Mesothelial cell of epicardium (in vitro differentiated cells): Measurements from ENCODE around the gene SKIC8. TPM values are rescaled to one million over a fixed set of nuclear protein-coding genes. Genes with fewer than 3 reads are reported as not detected.

Experiments
- DNase-seq, 2 experiments: peaks; one replicate each; pipeline ENCODE4 v3.0.0; 2021; ENCODE audit warnings: low spot score in 2 of 2; ENCODE audit not compliant: unreplicated experiment in 2 of 2
- H3K27ac Mint-ChIP-seq: 2 replicates; pipeline ENCODE4 v1.8.0; 2021; ENCODE audit warnings: mixed read lengths
- H3K27me3 Mint-ChIP-seq: 2 replicates; pipeline ENCODE4 v1.8.0; 2021; ENCODE audit warnings: low read depth, mixed read lengths
- H3K36me3 Mint-ChIP-seq: 2 replicates; pipeline ENCODE4 v1.8.0; 2021; ENCODE audit warnings: mixed read lengths
- H3K4me1 Mint-ChIP-seq: 2 replicates; pipeline ENCODE4 v1.8.0; 2021; ENCODE audit warnings: mixed read lengths
- H3K4me3 Mint-ChIP-seq: 2 replicates; pipeline ENCODE4 v1.8.0; 2021; ENCODE audit warnings: mild to moderate bottlenecking, moderate library complexity, mixed read lengths
- H3K9me3 Mint-ChIP-seq: 2 replicates; pipeline ENCODE4 v1.8.0; 2021; ENCODE audit warnings: mixed read lengths
- CTCF ChIP-seq: fragments of 200-600 bp; sonication (generic); IDR thresholded peaks from one replicate; pipeline ENCODE4 v1.5.0; 2021; ENCODE audit warnings: antibody characterized with exemption; ENCODE audit not compliant: unreplicated experiment
- total RNA-seq: library from RNA; stranded (reverse); gene quantifications from 3 replicates; pipeline ENCODE4 v1.2.1, GENCODE V29; 2021

The SKIC8 gene
- total RNA-seq, 1 donor from 2014 or later, result 55.1 TPM

- DNase-seq, result no peak
- Mint-ChIP-seq H3K4me3 (no peak overlapping the region), H3K27ac (no peak overlapping the region), H3K4me1 (peaks cover 18% of the 10 kb centered on the region), H3K27me3 (peaks cover 45% of the 10 kb centered on the region), H3K36me3 (no peaks in the 10 kb centered on the region), H3K9me3 (no peaks in the 10 kb centered on the region)
- TF ChIP-seq CTCF, result no peak
These were observed 36.6 kb upstream of the SKIC8 start for GRCh38 chr15:78335985-78336384.

GRCh38 chr15:78334845-78335244 is 35.4 kb upstream of the SKIC8 start:
- Mint-ChIP-seq H3K9me3 (no peaks in the 10 kb centered on the region), H3K4me3 (no peak overlapping the region), H3K27ac (no peak overlapping the region), H3K27me3 (peaks cover 34% of the 10 kb centered on the region), H3K4me1 (peaks cover 9% of the 10 kb centered on the region), H3K36me3 (no peaks in the 10 kb centered on the region)
- no peak for DNase-seq
- no peak for TF ChIP-seq CTCF

- Mint-ChIP-seq H3K27ac (no peak overlapping the region), H3K36me3 (no peaks in the 10 kb centered on the region), H3K4me3 (no peak overlapping the region), H3K4me1 (peaks cover 12% of the 10 kb centered on the region), H3K27me3 (peaks cover 15% of the 10 kb centered on the region), H3K9me3 (no peaks in the 10 kb centered on the region)
- no peak for DNase-seq
- no peak for TF ChIP-seq CTCF
These were observed 30.2 kb upstream of the SKIC8 start for GRCh38 chr15:78329625-78330024.

GRCh38 chr15:78327466-78327865 is 28.1 kb upstream of the SKIC8 start:
- peaks cover 7% of the 10 kb centered on the region for H3K27me3 Mint-ChIP-seq
- no peaks in the 10 kb centered on the region for H3K9me3 Mint-ChIP-seq
- peaks cover 32% of the 10 kb centered on the region for H3K4me1 Mint-ChIP-seq
- DNase-seq, result no peak
- no peaks in the 10 kb centered on the region for H3K36me3 Mint-ChIP-seq
- H3K27ac Mint-ChIP-seq, result no peak overlapping the region
- no peak overlapping the region for H3K4me3 Mint-ChIP-seq
- no peak for TF ChIP-seq CTCF

- Mint-ChIP-seq H3K9me3 (no peaks in the 10 kb centered on the region), H3K36me3 (no peaks in the 10 kb centered on the region), H3K27ac (peak overlapping the region; percentile 81), H3K4me3 (no peak overlapping the region), H3K4me1 (peaks cover 42% of the 10 kb centered on the region), H3K27me3 (peaks cover 7% of the 10 kb centered on the region)
- TF ChIP-seq CTCF, result no peak
- DNase-seq, result no peak
These were observed 25.9 kb upstream of the SKIC8 start for GRCh38 chr15:78325092-78325843.
